D721Med (cell line): Measurements from ENCODE around the gene CNNM4.

Experiments used
- DNase-seq: peaks from one replicate; pipeline ENCODE4 v3.0.0; 2011; ENCODE audit warnings: low spot score; ENCODE audit not compliant: insufficient read length
- FAIRE-seq: peaks from 2 replicates; lab custom pipeline; 2011; peaks lifted over from hg19 to GRCh38; lab: Jason Lieb, UNC
- TF ChIP-seq, protein P1 (sequence below): IDR thresholded peaks from 2 replicates; pipeline ENCODE4 v1.5.1; 2012; ENCODE audit warnings: mild to moderate bottlenecking, control low read depth; ENCODE audit not compliant: insufficient read depth; ENCODE audit errors: missing control alignments

The CNNM4 gene

DNA sequence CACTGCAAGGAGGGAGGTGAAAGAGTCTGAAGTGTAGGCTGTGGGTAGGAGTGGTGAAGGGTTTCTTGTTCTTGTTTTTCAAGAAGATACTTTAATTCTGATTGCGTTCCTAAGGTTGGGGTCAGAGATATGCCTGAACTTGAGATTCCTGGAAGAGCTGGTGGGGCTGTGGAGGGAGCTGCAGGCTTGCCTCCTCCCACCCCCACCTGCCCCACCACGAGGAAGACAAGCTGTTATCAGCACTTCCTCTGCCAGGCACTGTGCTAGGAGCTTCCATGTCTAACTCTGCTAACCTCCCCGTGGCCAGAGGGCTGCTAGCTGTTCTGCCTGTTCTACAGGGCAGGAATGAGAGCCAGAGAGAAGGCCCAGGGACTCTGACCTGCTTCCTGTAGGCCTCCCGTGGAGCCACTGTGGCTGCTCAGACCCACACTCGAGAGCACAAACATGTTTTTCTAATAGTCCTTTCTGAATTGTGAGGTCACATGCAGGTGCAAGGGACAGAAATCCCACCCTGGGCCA, 69.4 kb downstream of the CNNM4 start:
- DNase-seq: no peak
- FAIRE-seq: no peak
- TF ChIP-seq, protein P1, sequence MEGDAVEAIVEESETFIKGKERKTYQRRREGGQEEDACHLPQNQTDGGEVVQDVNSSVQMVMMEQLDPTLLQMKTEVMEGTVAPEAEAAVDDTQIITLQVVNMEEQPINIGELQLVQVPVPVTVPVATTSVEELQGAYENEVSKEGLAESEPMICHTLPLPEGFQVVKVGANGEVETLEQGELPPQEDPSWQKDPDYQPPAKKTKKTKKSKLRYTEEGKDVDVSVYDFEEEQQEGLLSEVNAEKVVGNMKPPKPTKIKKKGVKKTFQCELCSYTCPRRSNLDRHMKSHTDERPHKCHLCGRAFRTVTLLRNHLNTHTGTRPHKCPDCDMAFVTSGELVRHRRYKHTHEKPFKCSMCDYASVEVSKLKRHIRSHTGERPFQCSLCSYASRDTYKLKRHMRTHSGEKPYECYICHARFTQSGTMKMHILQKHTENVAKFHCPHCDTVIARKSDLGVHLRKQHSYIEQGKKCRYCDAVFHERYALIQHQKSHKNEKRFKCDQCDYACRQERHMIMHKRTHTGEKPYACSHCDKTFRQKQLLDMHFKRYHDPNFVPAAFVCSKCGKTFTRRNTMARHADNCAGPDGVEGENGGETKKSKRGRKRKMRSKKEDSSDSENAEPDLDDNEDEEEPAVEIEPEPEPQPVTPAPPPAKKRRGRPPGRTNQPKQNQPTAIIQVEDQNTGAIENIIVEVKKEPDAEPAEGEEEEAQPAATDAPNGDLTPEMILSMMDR: no peak

DNA sequence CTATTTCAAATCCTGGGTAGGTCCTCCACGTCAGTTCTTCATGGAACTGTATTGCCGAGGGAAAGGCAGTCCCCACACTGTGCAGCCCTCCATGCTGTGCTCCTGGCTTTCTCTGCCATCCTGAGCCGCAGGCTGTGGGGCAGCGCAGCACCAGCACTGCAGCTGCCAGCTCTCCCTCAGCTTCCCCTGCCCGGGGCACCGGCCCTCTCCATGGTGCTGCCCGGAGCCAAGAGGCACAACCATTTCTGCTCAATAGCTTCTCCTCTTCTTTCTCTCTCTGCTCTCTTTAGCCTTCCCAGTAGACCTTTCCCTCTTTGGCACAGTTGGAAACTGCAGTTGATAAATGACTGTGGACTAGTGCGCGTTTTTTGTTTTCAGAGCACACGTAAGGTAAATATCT, 71.0 kb downstream of the CNNM4 start:
- DNase-seq (no peak), FAIRE-seq (no peak)
- TF ChIP-seq, protein P1: no peak

DNA sequence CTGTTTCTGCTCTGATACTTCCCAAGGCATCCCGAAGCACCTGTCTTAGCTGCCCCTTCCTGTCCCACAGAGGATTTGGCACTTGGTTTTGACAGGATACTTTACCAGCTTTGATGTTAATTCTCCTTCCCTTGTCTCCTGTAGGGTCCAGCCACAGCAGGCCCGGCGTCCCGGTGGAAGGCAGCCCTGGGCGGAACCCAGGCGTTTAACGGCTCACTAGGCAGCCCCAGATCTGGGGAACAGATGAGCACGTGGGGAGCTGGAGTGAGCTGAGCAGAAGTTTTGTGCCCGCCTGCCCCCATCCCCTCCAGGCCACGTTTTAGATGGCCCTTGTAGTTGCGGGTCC, 71.7 kb downstream of the CNNM4 start:
- DNase-seq: no peak
- no peak for FAIRE-seq
- TF ChIP-seq, protein P1: no peak

DNA sequence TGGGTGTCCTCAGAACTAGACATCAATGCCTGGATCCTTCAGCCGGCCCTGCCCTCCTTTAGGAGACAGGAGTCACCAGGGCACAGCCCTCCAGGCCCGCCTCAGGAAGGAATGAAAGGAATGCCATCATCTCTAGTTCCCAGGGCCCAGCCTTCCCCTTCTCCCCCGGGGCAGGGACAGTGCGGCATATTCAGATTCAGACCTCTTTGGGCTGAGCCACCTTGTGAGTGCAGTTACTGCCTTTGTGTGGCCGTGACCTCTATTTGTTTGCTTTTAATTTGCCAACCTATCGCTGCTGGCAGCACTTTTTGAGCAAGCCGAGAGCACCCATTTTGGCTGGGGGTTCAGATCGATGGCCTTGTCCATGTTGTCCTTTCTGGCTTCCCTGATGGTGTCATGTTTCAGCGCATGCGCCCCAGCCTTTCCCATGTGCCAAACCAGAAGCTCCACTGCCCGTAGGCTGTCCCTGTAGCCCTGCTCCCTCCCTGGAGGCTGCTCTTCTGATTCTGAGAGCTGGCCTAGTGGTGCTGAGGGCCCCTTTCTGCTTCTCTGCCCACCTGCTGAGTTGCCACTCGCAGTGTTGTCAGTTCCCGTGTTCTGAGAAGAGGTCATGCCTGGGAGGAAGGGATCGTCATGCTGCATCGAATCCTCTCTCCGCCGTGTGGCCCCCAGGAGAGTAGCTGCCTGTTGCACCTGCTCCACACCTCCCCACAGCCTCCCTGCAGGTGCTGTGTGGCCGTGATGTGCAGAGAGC, 72.2 kb downstream of the CNNM4 start:
- DNase-seq (no peak), FAIRE-seq (no peak)
- TF ChIP-seq, protein P1: no peak

DNA sequence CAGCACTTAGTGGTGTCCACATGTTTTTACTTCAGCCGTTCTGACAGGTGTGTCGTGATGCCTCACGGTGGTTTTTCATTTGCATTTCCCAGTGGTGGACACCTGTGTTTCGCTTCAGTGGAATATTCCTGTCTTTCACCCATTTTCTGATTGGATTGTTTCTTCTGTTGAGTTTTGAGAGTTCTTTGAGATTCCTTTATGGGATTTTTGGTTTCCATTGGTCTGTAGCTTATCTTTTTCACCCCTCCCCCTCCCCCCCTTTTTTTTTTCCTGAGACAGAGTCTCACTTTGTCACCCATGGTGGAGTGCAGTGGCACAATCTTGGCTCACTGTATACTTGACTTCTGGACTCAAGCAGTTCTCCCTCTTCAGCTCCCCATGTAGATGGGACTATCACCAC, 75.1 kb downstream of the CNNM4 start:
- no peak for DNase-seq
- TF ChIP-seq, protein P1: no peak
- no peak for FAIRE-seq

DNA sequence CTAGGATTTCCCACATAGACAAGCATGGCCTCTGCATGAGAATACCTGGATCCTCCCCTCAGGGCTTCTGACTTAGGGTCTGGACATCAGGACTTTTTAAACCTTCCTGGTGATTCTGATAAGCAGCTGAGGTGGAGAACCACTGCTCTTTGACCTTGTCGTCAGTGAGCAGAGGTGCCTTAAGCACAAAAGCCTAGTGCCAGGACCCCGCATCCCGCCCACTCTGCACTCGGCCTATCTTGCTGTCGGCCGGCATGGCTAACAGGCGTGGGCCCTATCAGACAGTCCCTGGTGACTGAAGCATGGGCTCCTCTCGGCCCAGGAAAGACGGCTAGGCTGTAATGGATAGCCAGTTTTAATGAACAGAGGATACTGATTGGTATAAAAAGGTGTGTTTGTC, 76.9 kb downstream of the CNNM4 start:
- no peak for FAIRE-seq
- TF ChIP-seq, protein P1: no peak

More for the DNA sequence above, 76.9 kb downstream of the CNNM4 start:
- DNase-seq: no peak
